ENCODE data around the gene ITPR1.

ITPR1 gene

DNA sequence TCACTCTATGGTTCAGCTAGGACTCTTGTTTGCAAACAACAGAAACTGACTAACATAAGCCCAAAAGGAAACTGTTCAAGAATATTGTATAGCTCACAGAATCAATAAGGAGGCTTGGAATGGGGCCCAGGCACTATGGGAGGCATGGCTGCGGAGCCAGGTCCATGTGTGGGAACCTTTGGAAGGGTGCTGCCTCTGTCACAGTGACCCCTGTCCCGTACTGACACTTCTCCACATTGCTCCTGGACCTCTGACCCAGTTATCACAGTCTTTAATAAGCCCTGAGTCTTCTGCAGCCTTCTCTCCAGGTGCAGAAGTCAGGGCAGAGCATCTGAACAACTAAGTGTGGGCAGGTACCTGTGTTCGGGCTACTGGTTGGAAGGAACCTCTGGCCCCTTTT is 121.8 kb downstream of the ITPR1 start:
- ChIA-PET CTCF (interaction anchor here (0.9 to 1.2 kb wide), 3 partner anchors 19 to 264 kb away, joined by 3 to 4 read pairs (median 3); no protein-coding TSS in a partner anchor), POLR2A (no interaction called here)
- TF ChIP-seq ZNF138 (tag by site-specific recombination; IDR thresholded peaks at IDR 0.05; ENCODE audit: borderline replicate concordance) (no peak), PRDM6 (tag by site-specific recombination; IDR thresholded peaks at IDR 0.05) (no peak), ZNF266 (tag by site-specific recombination; IDR thresholded peaks at IDR 0.05; ENCODE audit: low read depth) (no peak), ZNF416 (tag by site-specific recombination; IDR thresholded peaks at IDR 0.05) (no peak), ZBTB7A (tag by site-specific recombination; IDR thresholded peaks at IDR 0.05; ENCODE audit: low read depth) (no peak), ZNF366 (tag by site-specific recombination; conservative IDR thresholded peaks at IDR 0.05) (no peak), ZBTB17 (tag by site-specific recombination; IDR thresholded peaks at IDR 0.05) (no peak), SCRT1 (tag by site-specific recombination; IDR thresholded peaks at IDR 0.05; ENCODE audit: borderline replicate concordance) (no peak), ZNF544 (tag by site-specific recombination; IDR thresholded peaks at IDR 0.05) (no peak), ZBTB21 (tag by site-specific recombination; IDR thresholded peaks at IDR 0.05) (no peak), GLIS1 (tag by site-specific recombination; IDR thresholded peaks at IDR 0.05) (no peak), ZNF621 (tag by site-specific recombination; IDR thresholded peaks at IDR 0.05) (no peak), ZSCAN23 (tag by site-specific recombination; IDR thresholded peaks at IDR 0.05) (no peak), ZNF140 (tag by site-specific recombination; IDR thresholded peaks at IDR 0.05) (no peak), ZNF610 (tag by site-specific recombination; IDR thresholded peaks at IDR 0.05; ENCODE audit: borderline replicate concordance) (no peak), SETDB1 (IDR thresholded peaks at IDR 0.05; ENCODE audit: insufficient read length, low read length) (no peak), ZNF521 (tag by site-specific recombination; IDR thresholded peaks at IDR 0.05) (no peak), ZIC2 (tag by site-specific recombination; IDR thresholded peaks at IDR 0.05) (no peak)
- TF ChIP-seq, protein P1, sequence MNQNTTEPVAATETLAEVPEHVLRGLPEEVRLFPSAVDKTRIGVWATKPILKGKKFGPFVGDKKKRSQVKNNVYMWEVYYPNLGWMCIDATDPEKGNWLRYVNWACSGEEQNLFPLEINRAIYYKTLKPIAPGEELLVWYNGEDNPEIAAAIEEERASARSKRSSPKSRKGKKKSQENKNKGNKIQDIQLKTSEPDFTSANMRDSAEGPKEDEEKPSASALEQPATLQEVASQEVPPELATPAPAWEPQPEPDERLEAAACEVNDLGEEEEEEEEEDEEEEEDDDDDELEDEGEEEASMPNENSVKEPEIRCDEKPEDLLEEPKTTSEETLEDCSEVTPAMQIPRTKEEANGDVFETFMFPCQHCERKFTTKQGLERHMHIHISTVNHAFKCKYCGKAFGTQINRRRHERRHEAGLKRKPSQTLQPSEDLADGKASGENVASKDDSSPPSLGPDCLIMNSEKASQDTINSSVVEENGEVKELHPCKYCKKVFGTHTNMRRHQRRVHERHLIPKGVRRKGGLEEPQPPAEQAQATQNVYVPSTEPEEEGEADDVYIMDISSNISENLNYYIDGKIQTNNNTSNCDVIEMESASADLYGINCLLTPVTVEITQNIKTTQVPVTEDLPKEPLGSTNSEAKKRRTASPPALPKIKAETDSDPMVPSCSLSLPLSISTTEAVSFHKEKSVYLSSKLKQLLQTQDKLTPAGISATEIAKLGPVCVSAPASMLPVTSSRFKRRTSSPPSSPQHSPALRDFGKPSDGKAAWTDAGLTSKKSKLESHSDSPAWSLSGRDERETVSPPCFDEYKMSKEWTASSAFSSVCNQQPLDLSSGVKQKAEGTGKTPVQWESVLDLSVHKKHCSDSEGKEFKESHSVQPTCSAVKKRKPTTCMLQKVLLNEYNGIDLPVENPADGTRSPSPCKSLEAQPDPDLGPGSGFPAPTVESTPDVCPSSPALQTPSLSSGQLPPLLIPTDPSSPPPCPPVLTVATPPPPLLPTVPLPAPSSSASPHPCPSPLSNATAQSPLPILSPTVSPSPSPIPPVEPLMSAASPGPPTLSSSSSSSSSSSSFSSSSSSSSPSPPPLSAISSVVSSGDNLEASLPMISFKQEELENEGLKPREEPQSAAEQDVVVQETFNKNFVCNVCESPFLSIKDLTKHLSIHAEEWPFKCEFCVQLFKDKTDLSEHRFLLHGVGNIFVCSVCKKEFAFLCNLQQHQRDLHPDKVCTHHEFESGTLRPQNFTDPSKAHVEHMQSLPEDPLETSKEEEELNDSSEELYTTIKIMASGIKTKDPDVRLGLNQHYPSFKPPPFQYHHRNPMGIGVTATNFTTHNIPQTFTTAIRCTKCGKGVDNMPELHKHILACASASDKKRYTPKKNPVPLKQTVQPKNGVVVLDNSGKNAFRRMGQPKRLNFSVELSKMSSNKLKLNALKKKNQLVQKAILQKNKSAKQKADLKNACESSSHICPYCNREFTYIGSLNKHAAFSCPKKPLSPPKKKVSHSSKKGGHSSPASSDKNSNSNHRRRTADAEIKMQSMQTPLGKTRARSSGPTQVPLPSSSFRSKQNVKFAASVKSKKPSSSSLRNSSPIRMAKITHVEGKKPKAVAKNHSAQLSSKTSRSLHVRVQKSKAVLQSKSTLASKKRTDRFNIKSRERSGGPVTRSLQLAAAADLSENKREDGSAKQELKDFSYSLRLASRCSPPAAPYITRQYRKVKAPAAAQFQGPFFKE (tag by site-specific recombination; IDR thresholded peaks at IDR 0.05; ENCODE audit: borderline replicate concordance), result no peak
- TF ChIP-seq, protein P2, sequence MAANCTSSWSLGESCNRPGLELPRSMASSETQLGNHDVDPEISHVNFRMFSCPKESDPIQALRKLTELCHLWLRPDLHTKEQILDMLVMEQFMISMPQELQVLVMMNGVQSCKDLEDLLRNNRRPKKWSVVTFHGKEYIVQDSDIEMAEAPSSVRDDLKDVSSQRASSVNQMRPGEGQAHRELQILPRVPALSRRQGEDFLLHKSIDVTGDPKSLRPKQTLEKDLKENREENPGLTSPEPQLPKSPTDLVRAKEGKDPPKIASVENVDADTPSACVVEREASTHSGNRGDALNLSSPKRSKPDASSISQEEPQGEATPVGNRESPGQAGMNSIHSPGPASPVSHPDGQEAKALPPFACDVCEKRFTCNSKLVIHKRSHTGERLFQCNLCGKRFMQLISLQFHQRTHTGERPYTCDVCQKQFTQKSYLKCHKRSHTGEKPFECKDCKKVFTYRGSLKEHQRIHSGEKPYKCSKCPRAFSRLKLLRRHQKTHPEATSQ (tag by site-specific recombination; IDR thresholded peaks at IDR 0.05), result no peak
- Histone ChIP-seq H3K9me3 (ENCODE audit: control insufficient read depth, insufficient read depth, low read depth, low read length) (no peaks in the 10 kb centered on the region), H3K4me3 (ENCODE audit: low read depth, low read length) (no peak overlapping the region), H3K4me1 (ENCODE audit: control insufficient read depth, insufficient read depth, low read length) (no peaks in the 10 kb centered on the region), H3K36me3 (ENCODE audit: control insufficient read depth in 2 of 2, insufficient read depth in 1 of 2, low read length in 2 of 2) (no peaks in the 10 kb centered on the region), H3K27ac (ENCODE audit: extremely low read depth, low read depth, low read length) (no peak overlapping the region)

Data from HEK293 (cell line).